T follicular helper cell (primary cell): ENCODE results near the gene RAVER2.

Experiments
- DNase-seq: peaks from one replicate; pipeline ENCODE4 v3.0.0-alpha.2; 2020; ENCODE audit warnings: low read depth

The RAVER2 gene

DNA sequence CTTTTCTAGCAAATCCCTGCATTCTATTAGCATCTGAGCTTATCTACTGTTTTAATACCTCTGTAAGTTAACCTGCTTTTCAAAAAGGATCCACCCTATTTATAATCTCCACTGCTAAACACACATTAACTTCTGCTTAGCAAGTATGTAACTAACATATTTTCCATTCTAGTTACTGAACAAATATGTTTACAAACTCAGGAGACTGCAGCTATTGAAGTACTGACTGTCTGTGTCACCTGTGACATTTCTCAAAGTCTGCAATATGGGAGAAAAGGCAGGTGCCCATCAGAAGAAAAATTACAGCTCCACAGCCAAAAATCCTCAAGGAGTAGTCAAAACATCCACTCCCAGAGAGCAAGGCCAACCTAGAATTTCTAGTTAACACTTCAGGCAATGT lies 133.2 kb downstream of the RAVER2 start:
- no peak for DNase-seq

DNA sequence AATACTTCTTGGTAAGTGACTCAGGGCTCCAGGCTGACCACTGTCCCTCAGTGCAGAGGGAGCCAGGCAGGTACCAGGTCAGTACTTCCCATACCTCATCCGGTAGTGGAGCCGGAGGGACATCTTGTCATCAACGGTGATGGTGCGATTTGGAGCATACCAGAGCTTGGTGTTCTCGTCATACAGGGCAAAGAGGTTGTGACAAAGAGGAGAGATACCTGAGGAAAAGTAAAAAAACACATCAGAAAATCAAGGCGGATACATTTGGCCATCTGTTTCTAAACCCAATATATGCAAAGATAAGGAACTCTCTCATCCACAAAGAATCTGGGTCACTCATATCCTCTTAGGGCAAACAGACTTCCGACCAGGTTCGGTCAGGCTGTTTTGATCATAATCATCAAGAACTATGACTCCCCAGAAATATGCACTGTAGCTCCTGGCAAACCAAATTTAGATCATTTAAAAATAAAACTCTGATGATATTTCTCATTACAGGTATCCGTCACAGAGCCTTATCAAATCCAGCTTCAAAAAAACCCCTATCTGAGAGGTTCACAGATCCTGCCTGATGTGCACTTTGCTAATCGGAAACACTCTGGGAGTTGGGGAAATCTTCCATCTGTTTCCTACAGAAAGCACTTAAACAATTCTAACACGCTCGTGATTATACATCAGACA lies 134.2 kb downstream of the RAVER2 start:
- DNase-seq: no peak

DNA sequence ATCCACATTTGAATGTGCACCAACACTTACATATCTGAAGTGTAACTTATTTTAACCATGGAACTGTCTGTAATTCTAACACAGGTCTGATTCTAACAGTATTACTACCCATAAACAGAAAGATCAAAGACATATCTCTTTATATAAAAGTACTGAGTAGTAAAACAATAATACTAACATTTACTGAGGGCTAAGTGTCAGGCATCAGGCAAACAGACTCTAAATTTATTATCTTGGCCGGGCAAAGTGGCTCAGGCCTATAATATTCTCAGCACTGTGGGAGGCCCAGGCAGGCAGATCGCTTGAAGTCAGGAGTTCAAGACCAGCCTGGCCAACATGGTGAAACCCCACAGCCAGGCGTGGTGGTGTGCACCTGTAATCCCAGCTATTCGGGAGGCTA lies 135.6 kb downstream of the RAVER2 start:
- DNase-seq: no peak

DNA sequence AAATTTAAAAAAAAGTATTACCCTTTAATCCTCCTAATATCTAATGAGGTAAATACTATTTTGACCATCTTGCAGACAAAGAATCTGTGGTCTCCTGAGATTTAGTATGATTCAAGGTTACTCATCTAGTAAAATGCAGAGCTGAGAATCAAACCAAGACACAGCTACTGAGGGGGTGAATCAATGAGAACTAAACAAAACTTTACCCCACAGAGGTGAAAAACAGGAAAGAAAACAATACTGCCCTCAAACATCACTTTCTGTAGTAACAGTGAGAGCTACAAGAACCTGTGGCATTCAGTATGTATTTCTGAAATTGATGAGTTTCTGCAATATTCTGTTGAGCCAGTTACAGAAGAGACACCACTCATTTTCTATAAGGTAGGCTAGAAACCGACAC lies 136.4 kb downstream of the RAVER2 start:
- DNase-seq: no peak
